Measurements from ENCODE around the gene ECD. TPM values are rescaled to one million over a fixed set of nuclear protein-coding genes. Genes with fewer than 3 reads are reported as not detected.

The ECD gene
- total RNA-seq, 2 experiments from 2014 or later, result 50.5 to 57.7 TPM

GRCh38 chr10:73190188-73190587 is 22.4 kb upstream of the ECD start:
- no peaks in the 10 kb centered on the region for H3K4me1 Mint-ChIP-seq (ENCODE audit: low read depth)
- H3K27ac ChIP-seq (ENCODE audit: low read depth in 1 of 2, low read length in 2 of 2), result no peak overlapping the region
- H3K4me3 Mint-ChIP-seq, result no peak overlapping the region
- H3K4me1 ChIP-seq (ENCODE audit: insufficient read depth, low read length), result no peaks in the 10 kb centered on the region
- H3K27me3 ChIP-seq (ENCODE audit: control insufficient read depth in 1 of 2, insufficient read depth in 2 of 2, low read length in 2 of 2), result no peaks in the 10 kb centered on the region
- H3K36me3 Mint-ChIP-seq (ENCODE audit: low read depth), result peaks cover 14% of the 10 kb centered on the region
- no peaks in the 10 kb centered on the region for H3K27me3 Mint-ChIP-seq
- intact Hi-C loops (cut with DNase I, micrococcal nuclease), result no loop called here
- ChIA-PET POLR2A (interaction anchor here (0.7 kb wide), 1 partner anchor 595 kb away, joined by 4 read pairs; the partner anchor contains the start of gene ZSWIM8), CTCF (no interaction called here)
- no peak overlapping the region for H3K27ac Mint-ChIP-seq
- peaks cover 12% of the 10 kb centered on the region for H3K36me3 ChIP-seq (ENCODE audit: insufficient read depth, low read length)
- TF ChIP-seq CTCF (IDR thresholded peaks at IDR 0.05), result no peak
- H3K9me3 ChIP-seq (ENCODE audit: control insufficient read depth in 1 of 2, insufficient read depth in 1 of 2, low read length in 2 of 2), result no peaks in the 10 kb centered on the region
- no peaks in the 10 kb centered on the region for H3K9me3 Mint-ChIP-seq
- no peak overlapping the region for H3K4me3 ChIP-seq (ENCODE audit: low read length)
- no peak for DNase-seq
- no peak for ATAC-seq (ENCODE audit: poor library complexity)

- Mint-ChIP-seq H3K27me3 (no peaks in the 10 kb centered on the region), H3K4me1 (ENCODE audit: low read depth) (no peaks in the 10 kb centered on the region), H3K36me3 (ENCODE audit: low read depth) (peaks cover 33% of the 10 kb centered on the region), H3K9me3 (no peaks in the 10 kb centered on the region), H3K4me3 (no peak overlapping the region), H3K27ac (no peak overlapping the region)
- DNase-seq, result no peak
- ChIA-PET POLR2A (no interaction called here), CTCF (no interaction called here)
- no peak for ATAC-seq (ENCODE audit: poor library complexity)
- H3K36me3 ChIP-seq (ENCODE audit: insufficient read depth, low read length), result peaks cover 15% of the 10 kb centered on the region
- no peak overlapping the region for H3K27ac ChIP-seq (ENCODE audit: low read depth in 1 of 2, low read length in 2 of 2)
- no peaks in the 10 kb centered on the region for H3K9me3 ChIP-seq (ENCODE audit: control insufficient read depth in 1 of 2, insufficient read depth in 1 of 2, low read length in 2 of 2)
- H3K27me3 ChIP-seq (ENCODE audit: control insufficient read depth in 1 of 2, insufficient read depth in 2 of 2, low read length in 2 of 2), result no peaks in the 10 kb centered on the region
- intact Hi-C loops (cut with DNase I, micrococcal nuclease), result no loop called here
- H3K4me1 ChIP-seq (ENCODE audit: insufficient read depth, low read length), result no peaks in the 10 kb centered on the region
- no peak overlapping the region for H3K4me3 ChIP-seq (ENCODE audit: low read length)
- no peak for TF ChIP-seq CTCF (IDR thresholded peaks at IDR 0.05)
These were observed 18.5 kb upstream of the ECD start for GRCh38 chr10:73186266-73186665.

- H3K9me3 ChIP-seq (ENCODE audit: control insufficient read depth in 1 of 2, insufficient read depth in 1 of 2, low read length in 2 of 2), result no peaks in the 10 kb centered on the region
- Mint-ChIP-seq H3K27ac (no peak overlapping the region), H3K9me3 (no peaks in the 10 kb centered on the region), H3K27me3 (no peaks in the 10 kb centered on the region), H3K4me3 (no peak overlapping the region), H3K4me1 (ENCODE audit: low read depth) (no peaks in the 10 kb centered on the region), H3K36me3 (ENCODE audit: low read depth) (peaks cover 49% of the 10 kb centered on the region)
- H3K36me3 ChIP-seq (ENCODE audit: insufficient read depth, low read length), result peaks cover 25% of the 10 kb centered on the region
- ATAC-seq (ENCODE audit: poor library complexity) (no peak), DNase-seq (no peak)
- no peak overlapping the region for H3K4me3 ChIP-seq (ENCODE audit: low read length)
- no peak overlapping the region for H3K27ac ChIP-seq (ENCODE audit: low read depth in 1 of 2, low read length in 2 of 2)
- CTCF ChIA-PET, result no interaction called here
- H3K4me1 ChIP-seq (ENCODE audit: insufficient read depth, low read length), result no peaks in the 10 kb centered on the region
- no peaks in the 10 kb centered on the region for H3K27me3 ChIP-seq (ENCODE audit: control insufficient read depth in 1 of 2, insufficient read depth in 2 of 2, low read length in 2 of 2)
- intact Hi-C loops (cut with DNase I, micrococcal nuclease), result no loop called here
- POLR2A ChIA-PET, result interaction anchor here (0.7 kb wide), 1 partner anchor 13 kb away, joined by 3 read pairs; no protein-coding TSS in a partner anchor
- TF ChIP-seq CTCF (IDR thresholded peaks at IDR 0.05), result no peak
These were observed 16.0 kb upstream of the ECD start for GRCh38 chr10:73183667-73184281.
